GM04504 (cell line): ENCODE measurements around the gene ATP2B2.
"Not testable (repeated sequence)": the region's sequence is repeated elsewhere in the genome, so short reads cannot be mapped to it uniquely, and the experiment has no call there.

Source experiments
- DNase-seq: peaks from one replicate; pipeline ENCODE4 v3.0.0-alpha.2; 2012; ENCODE audit warnings: low read depth

ATP2B2 gene

DNA sequence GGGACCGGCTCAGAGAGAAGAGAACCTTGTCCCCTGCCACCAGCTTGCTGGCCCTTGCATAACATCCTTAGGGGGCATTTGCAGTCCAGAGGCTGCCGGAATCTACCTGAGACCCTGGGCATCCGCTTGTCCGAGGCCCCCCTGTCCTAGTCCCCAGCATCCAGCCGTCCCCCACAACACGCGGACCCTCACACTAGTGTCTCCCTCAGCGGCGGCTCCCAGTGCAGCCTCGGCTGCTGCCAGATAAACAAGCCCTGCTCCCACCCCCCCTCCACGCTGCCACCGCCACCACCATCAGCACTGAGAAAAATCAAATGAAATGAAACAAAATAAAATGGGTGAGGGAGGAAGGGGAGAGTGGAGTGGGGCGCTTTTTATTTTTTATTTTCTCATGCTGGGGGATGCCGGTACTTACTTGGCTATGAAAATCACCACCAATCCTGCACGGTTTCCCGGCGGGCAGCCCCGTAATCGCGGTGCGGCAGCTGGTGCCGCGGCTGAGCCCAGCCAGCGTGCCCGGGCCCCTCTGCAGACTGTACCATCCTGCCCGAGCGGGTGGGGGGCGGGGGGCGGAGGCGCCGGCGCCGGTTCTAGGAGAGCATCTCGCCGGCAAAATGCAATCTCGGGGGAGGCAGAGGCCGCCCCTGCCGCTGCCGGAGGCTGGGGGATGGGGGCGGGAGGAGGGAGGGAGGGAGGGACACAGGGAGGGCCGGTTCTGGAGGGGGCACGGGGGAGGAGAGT, at the start of gene ATP2B2:
TSS of gene ATP2B2 (minus strand) at position 537 of the 741 bp plus-strand sequence. CDS start 56,043 bp downstream, outside the sequence.
- no peak for DNase-seq

DNA sequence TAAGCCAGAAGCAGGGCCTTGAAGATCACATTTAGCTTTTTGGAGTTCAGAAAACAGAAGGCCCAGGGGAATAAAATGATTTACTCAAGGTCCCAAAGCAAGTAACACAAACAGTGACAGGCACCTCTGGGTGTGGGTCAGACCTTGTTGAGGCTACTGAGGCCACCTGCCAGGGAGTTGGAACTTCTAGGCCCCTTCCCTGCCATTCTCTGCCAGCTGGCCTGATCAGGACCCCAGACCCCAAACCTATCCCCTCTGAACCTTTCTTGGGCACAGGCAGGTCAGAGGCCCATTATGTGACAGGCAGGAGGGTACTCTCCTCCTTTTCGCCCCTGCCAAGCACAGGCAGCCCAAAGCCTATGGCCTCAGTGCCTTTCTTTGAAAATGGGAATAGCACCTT, 49.4 kb upstream of the ATP2B2 start:
- no peak for DNase-seq

DNA sequence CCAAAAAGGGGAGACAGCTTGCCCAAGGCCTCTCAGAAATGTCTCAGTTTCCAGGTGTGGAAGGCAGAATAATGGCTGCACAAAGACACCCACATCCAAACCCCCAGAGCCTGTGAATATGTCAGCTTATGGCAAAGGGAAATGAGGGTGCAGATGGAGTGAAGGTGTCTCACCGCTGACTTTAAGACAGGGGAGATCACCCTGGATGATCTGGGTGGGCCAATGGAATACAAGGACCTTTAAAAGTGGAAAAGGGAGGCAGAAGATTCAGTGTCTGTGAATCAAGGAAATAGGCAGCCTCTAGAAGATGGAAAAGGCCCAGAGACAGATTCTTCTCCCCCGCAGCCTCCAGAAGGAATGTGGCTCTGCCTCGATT, 48.8 kb upstream of the ATP2B2 start:
- no peak for DNase-seq

DNA sequence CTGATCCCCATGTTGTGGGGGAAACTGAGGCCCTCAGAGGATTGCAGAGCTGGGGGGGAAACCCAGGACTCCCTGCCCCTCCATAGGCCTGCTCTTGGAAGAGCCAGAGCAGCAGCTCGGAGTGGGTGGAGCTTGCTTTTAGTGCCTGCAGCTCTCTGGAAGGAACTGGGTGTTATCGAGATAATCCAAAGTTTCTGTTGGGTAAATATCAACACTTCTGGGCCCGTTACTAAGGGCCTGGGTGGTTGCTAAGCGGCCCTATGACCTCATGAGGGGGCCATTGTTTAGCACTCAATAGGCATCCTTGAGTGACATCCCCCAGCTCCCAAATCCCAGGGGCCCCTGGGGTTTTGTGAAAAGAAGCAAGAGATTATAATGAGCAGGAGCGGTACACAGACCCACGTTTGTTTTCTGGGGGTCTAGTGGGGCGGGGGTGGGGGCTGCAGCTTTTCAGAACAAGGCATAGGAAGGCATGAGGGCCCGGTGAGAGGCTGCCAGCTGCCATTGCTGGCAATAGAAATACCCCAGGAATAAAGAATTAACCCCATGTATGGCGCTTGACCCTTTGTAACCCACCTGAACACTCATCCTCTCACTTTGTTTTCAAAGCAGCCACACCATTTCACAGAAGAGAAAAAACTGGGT, 48.3 kb upstream of the ATP2B2 start:
- DNase-seq, result no peak

DNA sequence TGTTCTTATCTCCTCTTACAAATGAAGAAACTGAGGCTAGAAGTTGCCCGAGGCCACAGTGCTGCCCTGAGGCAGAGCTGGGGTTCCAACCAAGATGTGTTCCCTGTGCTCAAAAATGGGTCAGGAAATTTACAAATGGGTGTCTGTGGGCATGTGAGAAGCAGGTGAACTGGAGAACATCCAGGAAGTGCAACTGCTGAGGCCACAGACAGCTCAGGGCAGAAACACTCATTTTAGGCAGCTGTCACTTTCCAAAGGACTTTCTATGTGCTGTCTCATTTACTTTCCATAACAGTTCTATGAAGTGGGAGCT, 47.2 kb upstream of the ATP2B2 start:
- DNase-seq, result no peak

DNA sequence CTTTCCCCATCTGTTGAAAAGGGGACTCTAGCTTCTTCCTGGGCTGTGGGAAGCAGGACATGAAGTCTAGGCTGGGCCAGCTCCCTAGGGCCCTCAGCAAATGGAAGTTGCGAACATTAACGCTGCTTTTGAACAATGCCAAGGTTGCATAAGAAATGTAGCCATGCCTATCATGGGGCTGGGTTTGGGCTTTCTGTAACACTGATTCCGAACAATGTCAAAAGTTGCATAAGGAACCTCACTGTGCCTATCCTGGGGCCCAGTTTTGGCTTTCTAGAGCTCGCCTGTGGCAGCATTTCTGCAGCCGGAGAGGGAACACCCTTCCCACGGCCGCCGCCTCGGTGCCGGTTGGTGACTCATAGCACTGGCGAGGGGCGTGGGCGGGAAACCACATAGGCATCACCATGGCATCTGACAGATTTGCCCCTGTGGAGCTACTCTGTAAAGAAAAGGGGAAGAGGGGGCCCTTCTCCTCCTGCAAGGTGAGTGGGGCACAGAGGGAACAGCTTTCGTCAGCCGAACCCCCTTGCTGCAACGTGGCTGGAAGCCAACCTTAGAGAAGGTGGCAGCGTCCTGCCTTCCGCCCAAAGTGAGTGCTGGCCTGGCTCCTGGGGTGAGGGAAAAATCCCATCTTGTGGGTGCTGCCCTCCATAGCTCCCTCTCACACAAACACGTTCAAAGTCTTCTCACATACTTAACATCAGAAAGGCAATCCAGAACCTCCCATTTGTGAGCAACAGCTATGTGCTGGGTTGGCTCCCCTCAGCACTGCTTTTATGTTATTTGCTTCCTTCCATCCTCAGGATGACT, 46.6 kb upstream of the ATP2B2 start:
- no peak for DNase-seq

DNA sequence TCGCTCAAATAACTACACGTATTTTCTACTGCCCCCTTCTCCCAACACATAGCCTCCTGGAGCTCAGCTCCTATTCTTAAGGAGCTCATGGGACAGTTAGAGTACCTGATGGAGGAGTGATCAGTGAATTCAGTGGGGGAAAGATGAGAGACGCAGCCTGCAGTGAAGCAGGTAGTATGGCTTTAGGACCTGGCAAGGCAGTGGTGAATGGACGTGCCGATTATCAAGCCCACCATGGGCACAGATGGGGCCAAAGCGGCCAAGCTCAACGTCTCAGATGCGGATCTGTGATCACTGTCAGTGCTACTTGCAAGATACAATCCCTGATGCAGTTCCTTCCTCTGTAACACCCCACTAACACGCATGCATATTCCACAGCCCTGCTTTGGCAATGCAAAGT, 45.8 kb upstream of the ATP2B2 start:
- DNase-seq, result no peak

DNA sequence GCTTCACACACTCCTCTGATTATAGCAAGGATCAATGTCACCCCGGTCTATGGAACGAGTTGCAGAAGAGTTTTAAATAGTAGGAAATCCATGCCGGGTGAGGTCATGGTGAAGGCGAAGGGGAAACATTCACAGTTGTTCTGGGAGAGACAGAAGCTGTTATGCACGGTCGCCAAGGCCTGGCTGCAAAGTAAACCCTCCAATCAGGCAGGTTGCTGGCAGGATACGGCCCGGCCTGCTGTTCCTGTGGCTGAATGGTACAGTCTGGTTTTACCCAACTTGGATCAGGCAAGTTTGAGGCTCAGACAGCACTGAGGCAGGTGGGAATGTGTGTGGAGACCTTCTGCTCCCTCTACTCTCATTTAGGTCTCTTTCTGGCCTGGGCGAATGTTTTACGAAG, 45.3 kb upstream of the ATP2B2 start:
- no peak for DNase-seq

DNA sequence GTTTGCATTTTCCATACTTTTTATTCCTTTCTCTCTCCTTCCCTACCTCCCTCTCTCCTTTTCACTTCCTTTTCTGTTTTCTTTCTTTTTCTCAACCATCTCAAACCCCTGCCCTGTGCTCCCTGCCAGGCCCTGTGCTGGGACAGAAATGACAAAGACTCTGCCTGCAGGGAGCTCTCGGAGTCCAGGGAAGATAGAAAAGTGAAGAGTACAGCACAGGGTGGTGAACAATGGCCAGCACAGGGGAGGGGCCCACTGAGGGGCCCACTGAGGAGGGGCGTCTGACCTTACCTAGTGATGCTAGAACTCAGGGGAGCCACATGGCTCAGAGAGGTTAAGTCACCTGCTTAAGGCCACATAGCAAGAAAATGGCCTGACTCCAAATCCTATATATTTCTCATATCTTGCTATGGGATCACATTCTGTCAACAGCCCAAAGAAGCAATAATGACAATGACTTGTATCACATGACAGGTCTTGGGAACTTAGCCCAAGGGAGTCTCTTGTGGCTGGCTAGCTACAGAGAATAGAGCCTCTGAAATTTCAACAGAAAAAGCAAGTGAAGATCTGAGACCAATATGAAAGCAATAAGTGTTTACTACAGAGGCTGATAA, 44.3 kb upstream of the ATP2B2 start:
- no peak for DNase-seq

DNA sequence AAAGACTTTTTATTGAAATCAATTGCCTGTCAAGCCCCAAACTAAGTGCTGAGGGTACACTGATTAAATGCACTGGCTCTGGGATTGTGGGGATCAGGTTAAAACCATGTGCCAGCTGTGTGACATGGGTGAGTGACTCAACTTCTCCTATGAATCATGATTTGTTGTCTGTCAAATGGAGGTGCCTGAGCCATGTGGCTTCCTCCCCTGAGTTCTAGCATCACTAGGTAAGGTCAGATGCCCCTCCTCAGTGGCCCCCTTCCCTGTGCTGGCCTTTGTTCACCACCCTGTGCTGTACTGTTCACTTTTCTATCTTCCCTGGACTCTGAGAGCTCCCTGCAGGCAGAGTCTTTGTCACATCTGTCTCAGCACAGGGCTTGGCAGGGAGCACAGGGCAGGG, 43.6 kb upstream of the ATP2B2 start:
- DNase-seq, result no peak

DNA sequence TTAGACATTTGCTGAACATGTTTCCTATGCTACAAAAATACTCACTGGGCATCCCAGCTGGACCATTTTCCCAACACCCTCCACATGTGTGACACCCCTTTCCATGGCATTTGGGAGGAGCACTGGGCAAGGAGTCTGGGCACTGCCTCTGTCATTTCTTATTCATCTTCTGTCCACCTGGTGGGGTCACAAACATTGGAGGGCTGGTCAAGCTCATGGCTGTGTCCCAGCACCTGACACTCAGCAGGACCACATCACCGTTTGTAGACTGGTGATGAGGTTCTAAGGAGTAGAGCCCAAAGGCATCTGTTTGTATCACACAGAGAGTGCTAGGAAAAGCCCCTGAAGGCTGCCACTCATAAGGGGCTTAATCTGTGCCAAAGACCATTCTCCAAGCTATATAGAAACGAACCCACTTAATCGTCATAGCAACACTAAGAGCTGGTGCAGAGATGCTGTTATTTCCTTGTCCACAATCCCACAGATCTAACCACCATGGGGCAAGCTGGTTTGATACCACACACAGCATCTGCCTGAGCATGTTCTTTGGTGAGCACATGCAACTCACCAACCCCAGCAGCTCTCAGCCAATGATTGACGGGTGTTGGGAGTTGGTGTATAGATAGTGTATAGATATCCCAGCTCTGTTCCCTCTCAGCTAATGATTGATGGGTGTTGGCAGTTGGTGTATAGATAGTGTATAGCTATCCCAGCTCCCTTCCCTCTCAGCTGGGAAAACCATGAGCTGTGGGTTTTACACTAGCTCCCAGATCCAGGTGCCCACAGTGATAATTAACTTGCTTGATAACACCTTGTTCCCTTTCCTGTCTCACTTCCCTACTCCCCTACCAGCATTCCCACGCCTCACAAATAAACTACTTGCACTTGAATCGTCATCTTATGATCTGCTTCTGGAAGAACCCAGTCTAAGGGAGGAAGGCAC, 42.7 kb upstream of the ATP2B2 start:
- DNase-seq, result no peak

DNA sequence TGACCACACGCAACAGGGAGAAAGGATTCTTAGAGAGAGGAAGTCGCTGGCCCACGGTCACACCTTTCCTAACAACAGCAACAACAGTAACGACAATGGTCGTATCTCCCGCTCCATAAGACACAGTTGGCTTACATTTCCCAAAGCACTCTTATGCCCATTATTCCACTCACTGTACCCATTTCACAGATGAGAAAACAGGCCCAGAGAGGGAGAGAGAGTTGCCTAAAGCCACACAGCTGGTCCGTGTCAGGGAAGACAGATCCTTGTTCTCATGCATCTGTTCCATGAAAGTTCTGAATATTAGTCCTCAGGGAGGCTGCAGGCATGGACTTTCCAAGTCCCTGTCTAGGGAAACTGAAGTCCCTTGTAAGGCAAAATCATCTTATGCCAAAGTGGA, 42.0 kb upstream of the ATP2B2 start:
- DNase-seq, result no peak

DNA sequence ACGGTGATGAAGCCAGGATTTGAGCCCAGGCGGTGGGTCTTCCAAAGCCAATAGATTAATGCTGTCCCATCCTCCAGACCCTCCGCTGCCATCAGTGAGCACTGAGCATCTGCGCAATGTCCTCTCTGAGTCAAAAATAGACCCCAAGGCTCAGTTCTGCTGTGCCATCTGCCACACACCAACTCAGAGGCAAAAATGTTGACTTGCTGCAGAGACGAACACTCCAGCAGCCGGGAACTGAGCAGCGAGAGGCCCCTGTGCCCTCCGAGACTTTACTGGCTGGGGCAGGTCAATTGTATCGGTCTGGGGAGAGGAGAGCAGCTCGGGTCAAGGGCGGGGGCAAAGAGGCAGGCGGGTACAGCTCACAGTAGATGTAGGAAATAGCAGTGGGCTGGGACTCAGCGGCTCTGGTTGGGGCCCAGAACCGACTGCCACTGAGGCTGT, 41.5 kb upstream of the ATP2B2 start:
- DNase-seq, result no peak

DNA sequence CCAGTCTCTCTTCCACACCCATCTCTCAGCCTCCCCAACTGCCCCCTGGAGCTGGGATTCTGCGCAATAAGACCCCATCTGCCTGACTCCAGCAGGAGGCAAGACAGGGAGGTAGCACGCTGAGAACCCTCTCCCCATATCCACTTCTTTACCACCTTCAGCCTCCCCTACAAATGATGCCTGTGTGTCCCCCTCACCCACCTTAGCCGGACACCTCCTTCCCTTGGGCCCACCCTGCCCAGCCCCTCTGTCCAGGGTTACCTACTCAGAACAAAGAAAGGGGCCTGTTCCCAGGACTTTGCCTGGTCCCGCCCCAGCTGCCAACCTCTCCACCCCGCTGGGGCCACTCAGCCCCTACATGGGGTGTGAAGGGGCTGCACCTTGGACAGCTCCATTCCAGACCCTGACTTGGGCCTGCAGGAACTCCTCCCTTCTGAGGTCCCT, 40.8 kb upstream of the ATP2B2 start:
- DNase-seq, result no peak

DNA sequence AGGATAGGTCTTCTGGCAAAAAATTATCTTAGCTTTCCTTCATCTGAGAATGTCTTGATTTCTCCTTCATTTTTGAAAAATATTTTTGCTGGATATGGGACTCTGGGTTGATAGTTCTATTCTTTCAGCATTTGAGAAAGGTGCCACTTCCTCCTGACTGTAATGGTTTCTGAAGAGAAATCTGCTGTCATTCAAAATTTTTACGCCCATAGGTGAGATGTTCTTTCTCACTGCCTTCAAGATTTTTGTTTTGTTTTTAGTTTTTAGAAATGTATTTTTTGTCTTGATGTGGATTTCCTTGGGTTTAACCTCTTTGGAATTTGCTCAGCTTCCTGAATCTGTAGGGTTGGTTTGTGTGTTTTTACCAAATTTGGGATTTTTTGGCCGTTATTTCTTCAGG, 37.1 kb upstream of the ATP2B2 start:
- no peak for DNase-seq

DNA sequence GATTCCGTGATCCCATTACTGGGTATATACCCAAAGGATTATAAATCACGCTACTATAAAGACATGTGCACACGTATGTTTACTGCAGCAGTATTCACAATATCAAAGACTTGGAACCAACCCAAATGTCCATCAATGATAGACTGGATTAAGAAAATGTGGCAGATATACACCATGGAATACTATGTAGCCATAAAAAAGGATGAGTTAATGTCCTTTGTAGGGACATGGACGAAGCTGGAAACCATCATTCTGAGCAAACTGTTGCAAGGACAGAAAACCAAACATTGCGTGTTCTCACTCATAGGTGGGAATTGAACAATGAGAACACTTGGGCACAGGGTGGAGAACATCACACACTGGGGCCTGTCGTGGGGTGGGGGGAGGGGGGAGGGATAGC, 35.0 kb upstream of the ATP2B2 start:
- not testable (repeated sequence) for DNase-seq

DNA sequence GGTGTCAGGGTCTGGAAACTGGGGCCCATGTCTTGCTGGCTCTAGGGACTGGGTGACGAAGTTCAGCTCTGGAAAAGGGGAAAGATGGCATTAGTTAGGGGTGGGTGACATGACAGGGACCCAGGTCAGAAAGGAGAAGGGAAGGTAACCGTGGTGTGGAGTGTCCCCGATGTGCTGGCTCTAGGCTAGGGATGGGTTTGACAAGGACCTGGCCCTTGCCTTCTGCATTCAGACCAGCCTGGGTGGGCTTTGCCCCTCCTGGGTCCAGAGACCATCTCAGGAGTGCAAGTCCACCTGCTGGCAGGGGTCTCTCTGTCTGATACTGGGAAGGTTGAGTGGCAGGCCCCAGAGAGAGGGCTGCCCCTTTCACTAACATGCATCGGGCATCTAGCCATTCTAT, 28.7 kb upstream of the ATP2B2 start:
- no peak for DNase-seq

DNA sequence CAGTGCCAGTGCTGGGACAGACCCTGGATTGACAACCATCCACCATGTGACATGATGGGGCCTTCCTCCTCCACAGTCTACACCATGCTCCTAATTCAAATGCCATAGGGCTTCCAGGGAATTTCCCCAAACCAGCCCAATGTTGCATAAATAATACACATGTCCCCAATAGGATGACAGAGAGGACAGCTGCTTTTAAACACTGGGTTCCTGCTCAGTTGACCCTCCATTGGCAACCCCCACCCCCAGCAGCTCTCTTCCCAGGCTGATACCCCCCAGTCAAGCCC, 28.3 kb upstream of the ATP2B2 start:
- DNase-seq, result no peak

DNA sequence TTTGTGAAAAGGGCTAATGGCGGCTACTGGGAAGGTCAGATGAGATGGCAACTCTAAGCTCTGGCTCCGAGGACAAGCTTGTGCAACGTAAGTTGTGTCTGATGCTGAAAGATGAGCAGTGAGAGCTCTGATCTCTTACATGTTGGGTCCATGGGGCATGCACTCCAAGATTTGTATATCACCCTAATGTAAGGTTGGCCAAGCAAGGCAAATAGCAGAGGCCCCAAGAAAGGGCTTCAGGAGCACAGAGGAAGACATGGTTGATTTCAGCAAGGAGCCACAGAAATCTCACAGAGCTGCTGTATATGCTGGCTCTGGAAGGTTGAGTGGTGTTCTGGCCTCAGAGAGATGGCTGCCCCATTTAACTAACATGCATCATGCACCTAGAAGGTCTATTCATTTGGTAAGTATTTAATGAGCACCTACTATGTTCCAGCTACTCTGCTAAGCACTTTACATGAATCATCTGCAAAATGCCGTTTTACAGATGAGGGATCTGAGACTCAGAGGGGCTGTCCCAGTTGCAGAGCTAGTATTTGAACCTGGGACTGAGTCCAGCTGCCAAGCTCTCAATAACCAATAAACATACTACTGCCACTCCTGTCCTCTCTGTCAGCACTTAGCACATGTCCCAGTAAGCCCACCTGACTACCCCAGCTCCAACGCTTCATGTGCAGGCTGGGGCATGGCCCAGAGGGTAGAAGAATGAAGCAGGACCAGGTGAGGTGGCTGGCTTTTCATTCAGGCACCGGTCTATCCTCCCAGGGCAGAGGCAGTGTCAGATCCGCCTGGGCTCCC, 27.8 kb upstream of the ATP2B2 start:
- DNase-seq, result no peak

DNA sequence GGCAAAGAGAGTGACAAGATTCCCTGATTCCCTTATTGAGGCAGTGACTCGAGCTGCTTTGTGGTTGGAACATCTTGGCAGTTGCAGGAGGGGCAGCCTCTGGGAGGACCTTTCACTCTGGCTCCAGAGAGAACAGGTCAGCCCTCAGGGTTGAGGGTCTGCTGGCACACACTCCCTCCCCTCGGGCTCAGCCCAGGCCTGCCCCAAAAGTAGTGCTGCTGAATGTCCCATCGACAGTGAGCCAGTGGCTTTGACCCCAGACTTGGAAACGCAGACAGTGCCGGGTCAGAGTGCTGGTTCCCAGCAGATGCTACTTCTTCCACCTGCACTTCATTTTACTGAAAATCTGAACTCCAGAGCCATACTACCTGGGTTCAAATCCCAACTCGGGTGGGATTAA, 25.6 kb upstream of the ATP2B2 start:
- no peak for DNase-seq

DNA sequence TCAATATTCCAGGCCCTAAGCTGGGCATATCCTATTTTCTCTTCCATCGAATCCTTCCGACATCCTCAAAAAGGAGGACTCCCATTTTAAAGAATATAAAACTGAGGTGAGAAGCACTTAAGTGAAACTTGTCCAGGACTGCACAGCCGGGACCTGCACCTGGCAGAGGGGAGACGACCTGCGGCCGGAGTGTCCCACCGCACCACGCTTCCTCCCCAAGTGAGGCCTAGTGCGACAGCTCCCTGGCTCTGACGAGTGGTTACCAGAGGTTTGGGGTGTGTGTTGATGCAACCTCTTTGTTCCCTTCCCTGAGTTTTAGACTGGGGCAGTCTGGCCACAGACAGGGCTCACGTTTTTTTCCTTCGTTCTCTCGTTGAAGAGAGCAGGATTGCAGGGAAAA, 24.9 kb upstream of the ATP2B2 start:
- no peak for DNase-seq
